Measurements from ENCODE around the gene PANX3. TPM values are rescaled to one million over a fixed set of nuclear protein-coding genes. Genes with fewer than 3 reads are reported as not detected.

PANX3 gene
- total RNA-seq, 6 donors from 2014 or later = not detected

GRCh38 chr11:124658501-124658900 is 47.3 kb downstream of the PANX3 start:
- H3K27ac ChIP-seq = no peak overlapping the region
- no peaks in the 10 kb centered on the region for H3K9me3 ChIP-seq
- DNase-seq (no peak), ATAC-seq (ENCODE audit: low FRiP score in 2 of 2) (no peak)
- no peaks in the 10 kb centered on the region for H3K27me3 ChIP-seq
- no peaks in the 10 kb centered on the region for H3K4me1 ChIP-seq
- no peak for TF ChIP-seq POLR2AphosphoS5 (IDR thresholded peaks at IDR 0.05)
- TF ChIP-seq EP300 (IDR thresholded peaks at IDR 0.05) = no peak
- TF ChIP-seq, protein P1, sequence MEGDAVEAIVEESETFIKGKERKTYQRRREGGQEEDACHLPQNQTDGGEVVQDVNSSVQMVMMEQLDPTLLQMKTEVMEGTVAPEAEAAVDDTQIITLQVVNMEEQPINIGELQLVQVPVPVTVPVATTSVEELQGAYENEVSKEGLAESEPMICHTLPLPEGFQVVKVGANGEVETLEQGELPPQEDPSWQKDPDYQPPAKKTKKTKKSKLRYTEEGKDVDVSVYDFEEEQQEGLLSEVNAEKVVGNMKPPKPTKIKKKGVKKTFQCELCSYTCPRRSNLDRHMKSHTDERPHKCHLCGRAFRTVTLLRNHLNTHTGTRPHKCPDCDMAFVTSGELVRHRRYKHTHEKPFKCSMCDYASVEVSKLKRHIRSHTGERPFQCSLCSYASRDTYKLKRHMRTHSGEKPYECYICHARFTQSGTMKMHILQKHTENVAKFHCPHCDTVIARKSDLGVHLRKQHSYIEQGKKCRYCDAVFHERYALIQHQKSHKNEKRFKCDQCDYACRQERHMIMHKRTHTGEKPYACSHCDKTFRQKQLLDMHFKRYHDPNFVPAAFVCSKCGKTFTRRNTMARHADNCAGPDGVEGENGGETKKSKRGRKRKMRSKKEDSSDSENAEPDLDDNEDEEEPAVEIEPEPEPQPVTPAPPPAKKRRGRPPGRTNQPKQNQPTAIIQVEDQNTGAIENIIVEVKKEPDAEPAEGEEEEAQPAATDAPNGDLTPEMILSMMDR (IDR thresholded peaks at IDR 0.05) = no peak
- no peak for TF ChIP-seq POLR2A (IDR thresholded peaks at IDR 0.05)
- no peak overlapping the region for H3K4me3 ChIP-seq
- WGBS, 2 donors = 86 to 94% methylated on average over 3 of the region's 3 CpGs
- H3K36me3 ChIP-seq = peaks cover 0 to 4% (median 2%) of the 10 kb centered on the region in 4 donors

GRCh38 chr11:124658986-124659385 is 47.8 kb downstream of the PANX3 start:
- no peak overlapping the region for H3K27ac ChIP-seq
- H3K4me3 ChIP-seq = no peak overlapping the region

GRCh38 chr11:124661553-124661952 is 50.3 kb downstream of the PANX3 start:
- Histone ChIP-seq H3K27ac (no peak overlapping the region), H3K27me3 (no peaks in the 10 kb centered on the region), H3K4me1 (no peaks in the 10 kb centered on the region), H3K9me3 (no peaks in the 10 kb centered on the region), H3K36me3 (peaks cover 0 to 11% (median 4%) of the 10 kb centered on the region in 4 donors), H3K4me3 (no peak overlapping the region)
- TF ChIP-seq, protein P1 (IDR thresholded peaks at IDR 0.05) = no peak
- no peak for TF ChIP-seq POLR2AphosphoS5 (IDR thresholded peaks at IDR 0.05)
- TF ChIP-seq EP300 (IDR thresholded peaks at IDR 0.05) = no peak
- TF ChIP-seq POLR2A (IDR thresholded peaks at IDR 0.05) = no peak
- ATAC-seq (ENCODE audit: low FRiP score in 2 of 2) = no peak
- no peak for DNase-seq

More at GRCh38 chr11:124658986-124659385, 47.8 kb downstream of the PANX3 start:
- H3K36me3 ChIP-seq = peaks cover 0 to 4% (median 2%) of the 10 kb centered on the region in 4 donors
- DNase-seq = no peak
- H3K27me3 ChIP-seq = no peaks in the 10 kb centered on the region
- WGBS, 2 donors = 81 to 90% methylated on average over 1 of the region's 1 CpG
- ATAC-seq (ENCODE audit: low FRiP score in 2 of 2) = no peak
- no peaks in the 10 kb centered on the region for H3K4me1 ChIP-seq
- TF ChIP-seq EP300 (IDR thresholded peaks at IDR 0.05) (no peak), POLR2AphosphoS5 (IDR thresholded peaks at IDR 0.05) (no peak), POLR2A (IDR thresholded peaks at IDR 0.05) (no peak)
- TF ChIP-seq, protein P1 (IDR thresholded peaks at IDR 0.05) = no peak
- H3K9me3 ChIP-seq = no peaks in the 10 kb centered on the region

GRCh38 chr11:124662106-124662505 is 50.9 kb downstream of the PANX3 start:
- Histone ChIP-seq H3K4me3 (no peak overlapping the region), H3K9me3 (no peaks in the 10 kb centered on the region), H3K4me1 (no peaks in the 10 kb centered on the region), H3K27me3 (no peaks in the 10 kb centered on the region), H3K36me3 (peaks cover 0 to 14% (median 4%) of the 10 kb centered on the region in 4 donors), H3K27ac (no peak overlapping the region)
- 84 to 93% methylated on average over 4 of the region's 4 CpGs for WGBS, 2 donors
- TF ChIP-seq POLR2AphosphoS5 (IDR thresholded peaks at IDR 0.05) (no peak), EP300 (IDR thresholded peaks at IDR 0.05) (no peak), POLR2A (IDR thresholded peaks at IDR 0.05) (no peak)
- TF ChIP-seq, protein P1 (IDR thresholded peaks at IDR 0.05) = no peak
- DNase-seq (no peak), ATAC-seq (ENCODE audit: low FRiP score in 2 of 2) (no peak)

DNA sequence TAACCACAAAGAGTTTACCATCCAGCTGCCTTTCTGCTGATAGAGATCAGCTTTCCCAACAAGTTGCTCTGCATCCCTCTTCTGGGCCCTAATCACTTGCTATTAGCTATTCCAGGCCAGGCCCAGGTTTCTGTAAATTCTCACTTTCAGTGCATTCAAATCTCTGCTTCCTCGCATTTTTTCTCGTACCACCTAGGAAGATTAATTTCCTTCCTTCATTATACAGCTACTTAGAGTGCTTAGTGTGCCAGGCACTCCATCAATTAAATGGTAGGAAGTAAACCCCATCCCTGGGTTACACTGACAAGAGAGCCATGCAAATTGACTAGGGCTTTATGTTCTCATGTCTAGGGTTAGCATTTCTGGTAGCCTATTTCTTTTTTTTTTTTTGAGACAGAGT is 52.6 kb downstream of the PANX3 start:
- 89 to 90% methylated on average over 2 of the region's 2 CpGs for WGBS, 2 donors
- no peaks in the 10 kb centered on the region for H3K4me1 ChIP-seq
- DNase-seq (no peak), ATAC-seq (ENCODE audit: low FRiP score in 2 of 2) (no peak)
- peaks cover 0 to 14% (median 4%) of the 10 kb centered on the region in 4 donors for H3K36me3 ChIP-seq
- H3K27ac ChIP-seq = no peak overlapping the region
- no peaks in the 10 kb centered on the region for H3K9me3 ChIP-seq
- TF ChIP-seq POLR2AphosphoS5 (IDR thresholded peaks at IDR 0.05) = no peak
- no peak for TF ChIP-seq POLR2A (IDR thresholded peaks at IDR 0.05)
- TF ChIP-seq, protein P1 (IDR thresholded peaks at IDR 0.05) = no peak
- TF ChIP-seq EP300 (IDR thresholded peaks at IDR 0.05) = no peak
- no peak overlapping the region for H3K4me3 ChIP-seq
- no peaks in the 10 kb centered on the region for H3K27me3 ChIP-seq

Measured in upper lobe of left lung (tissue), 6 donors.